Suppressor macrophage treated with lipopolysaccharide for 4 hours (primary cell): ENCODE measurements around the gene HOXB9.

Experiments used
- DNase-seq: peaks from one replicate; pipeline ENCODE4 v3.0.0-alpha.2; 2020

HOXB9 gene

GRCh38 chr17:48596000-48596734 is 30.0 kb downstream of the HOXB9 start:
- no peak for DNase-seq

- DNase-seq, result no peak
Observed at GRCh38 chr17:48595278-48595999, 30.7 kb downstream of the HOXB9 start.

- DNase-seq, result no peak
Observed at GRCh38 chr17:48594538-48595277, 31.4 kb downstream of the HOXB9 start.

GRCh38 chr17:48593840-48594537 is 32.2 kb downstream of the HOXB9 start:
- DNase-seq, result peak; percentile 81

- DNase-seq, result no peak
Observed at GRCh38 chr17:48593126-48593829, 32.9 kb downstream of the HOXB9 start, which contains the start of gene HOXB5. Gene HOXB5, minus strand, starts transcription at chr17:48593779. Its CDS starts 97 bp downstream, at chr17:48593682.

- DNase-seq, result no peak
Observed at GRCh38 chr17:48592577-48592976, 33.6 kb downstream of the HOXB9 start.

- no peak for DNase-seq
Observed at GRCh38 chr17:48592057-48592514, 34.1 kb downstream of the HOXB9 start.

- no peak for DNase-seq
Observed at GRCh38 chr17:48591255-48592056, 34.7 kb downstream of the HOXB9 start.

GRCh38 chr17:48590607-48591161 is 35.5 kb downstream of the HOXB9 start:
- DNase-seq, result no peak

- DNase-seq, result no peak
Observed at GRCh38 chr17:48589831-48590606, 36.1 kb downstream of the HOXB9 start, which contains the start of gene HOXB3. Gene HOXB3, minus strand, starts transcription at chr17:48590241. Its CDS starts 37,767 bp downstream, at chr17:48552474.

GRCh38 chr17:48589060-48589830 is 36.9 kb downstream of the HOXB9 start:
- DNase-seq, result no peak

- no peak for DNase-seq
Observed at GRCh38 chr17:48588528-48588927, 37.6 kb downstream of the HOXB9 start.

- no peak for DNase-seq
Observed at GRCh38 chr17:48588074-48588415, 38.1 kb downstream of the HOXB9 start.

GRCh38 chr17:48587276-48588073 is 38.7 kb downstream of the HOXB9 start:
- DNase-seq, result no peak

- DNase-seq, result no peak
Observed at GRCh38 chr17:48586355-48587258, 39.6 kb downstream of the HOXB9 start.

- no peak for DNase-seq
Observed at GRCh38 chr17:48584223-48584741, 41.9 kb downstream of the HOXB9 start.

- no peak for DNase-seq
Observed at GRCh38 chr17:48583708-48584222, 42.4 kb downstream of the HOXB9 start.
